Right lobe of liver (tissue), 6 donors: Measurements from ENCODE around the gene NTHL1. TPM values are rescaled to one million over a fixed set of nuclear protein-coding genes. Genes with fewer than 3 reads are reported as not detected.

Experiments
- ATAC-seq, 4 donors: fragments of 200-7000 bp; cut with Tn5 transposase; one replicate each; pipeline ENCODE4 v1.9.1; 2020; ENCODE audit warnings: mild to moderate bottlenecking in 4 of 4, moderate library complexity in 4 of 4
- DNase-seq, 3 donors: peaks; one replicate each; pipeline ENCODE4 v3.0.0-alpha.2; 2020
- H3K27ac ChIP-seq, 3 donors: fragments of 200-600 bp; one replicate each; pipeline ENCODE4 v1.8.0; 2022
- H3K27me3 ChIP-seq, 2 donors: fragments of 200-600 bp; one replicate each; pipeline ENCODE4 v1.8.0; 2022
- H3K36me3 ChIP-seq, 4 donors: fragments of 200-600 bp; sonication (generic) in 1 of 4; one replicate each; pipeline versions ENCODE4 v1.5.1 to v1.8.0; 2017 to 2022; ENCODE audit warnings: control low read depth in 1 of 4
- H3K4me1 ChIP-seq, 4 donors: fragments of 200-600 bp; sonication (generic) in 1 of 4; one replicate each; pipeline versions ENCODE4 v1.5.1 to v1.8.0; 2017 to 2022; ENCODE audit warnings: control low read depth in 1 of 4
- H3K4me3 ChIP-seq, 3 donors: fragments of 200-600 bp; one replicate each; pipeline ENCODE4 v1.8.0; 2022
- H3K9me3 ChIP-seq, 4 donors: fragments of 200-600 bp; sonication (generic) in 1 of 4; one replicate each; pipeline versions ENCODE4 v1.5.1 to v1.8.0; 2017 to 2022; ENCODE audit warnings: control low read depth in 1 of 4
- CTCF ChIP-seq, 4 donors: fragments of 200-600 bp in 3 of 4; fragments of 450-650 bp in 1 of 4; IDR thresholded peaks; one replicate each; pipeline versions ENCODE4 v1.5.1 to v1.8.0; 2016 to 2022; ENCODE audit warnings: antibody characterized with exemption in 4 of 4, mild to moderate bottlenecking in 2 of 4
- POLR2A ChIP-seq: fragments of 450-650 bp; IDR thresholded peaks from one replicate; pipeline ENCODE4 v1.6.1; 2017; ENCODE audit warnings: antibody characterized with exemption, mild to moderate bottlenecking
- WGBS: methylation state at CpG from one replicate; pipeline ENCODE4 v1.1.6; 2018; ENCODE audit warnings: low coverage, low lambda C conversion rate; ENCODE audit not compliant: insufficient coverage; ENCODE audit errors: missing lambda C conversion rate; 5-methylcytosine and 5-hydroxymethylcytosine counted together
- intact Hi-C, 2 donors: fragments of 100-400 bp; cut with DNase I; formaldehyde crosslinking; loops; one replicate each; pipeline versions ENCODE4 v1.11.2 to v1.14.1; 2022
- total RNA-seq, 6 experiments: library from RNA; depleted of rRNA in 2 of 6; stranded (reverse); fragments of >200 nt in 2 of 6; fragmentation: NEBNext Ultra II Directional in 3 of 6; extraction: Animal tissue kit (Norgen Biotek cat#: 25700) in 3 of 6; gene quantifications; one replicate each; pipeline versions ENCODE4 v1.1.0 to v1.2.4, GENCODE V29; 2016 to 2023
- donor health status: DM: no; HTN: yes; CAD: no.
- donor health status: DM: no; HTN: no; CAD: no.
- donor health status: DM: no; HTN: no; CAD: no.
- donor health status: DM: no; HTN: yes; CAD: no.
- donor health status: DM: no; HTN: yes; CAD: no.

NTHL1 gene
- total RNA-seq, 6 experiments from 2014 or later, result 12.0 to 127 (median 42.6) TPM

- Histone ChIP-seq H3K27me3 (no peaks in the 10 kb centered on the region), H3K9me3 (no peaks in the 10 kb centered on the region), H3K36me3 (peaks cover 0 to 57% (median 8%) of the 10 kb centered on the region in 4 donors), H3K4me1 (peaks cover 0 to 8% (median 4%) of the 10 kb centered on the region in 4 donors), H3K4me3 (no peak overlapping the region), H3K27ac (peak overlapping the region in 1 of 3 donors; percentile 36)
- intact Hi-C loops, result loop anchor here in 1 of 2 donors (5.0 kb wide), 1 partner anchor 47 kb away; the partner anchor contains the start of gene NPW
- DNase-seq (peak in 2 of 3 donors; percentile 55 to 82), ATAC-seq (peak; percentile 39 to 92 (median 64))
- WGBS, result 34% methylated on average over 4 of the region's 16 CpGs
- no peak for TF ChIP-seq POLR2A
- TF ChIP-seq CTCF (IDR thresholded peaks at IDR 0.05), result no peak
These were observed 16.8 kb upstream of the NTHL1 start for GRCh38 chr16:2064368-2064945.

- ATAC-seq, result peak in 1 of 4 donors; percentile 6
These were observed 16.2 kb upstream of the NTHL1 start for GRCh38 chr16:2063861-2064260.

GRCh38 chr16:2062801-2063200, 15.2 kb upstream of the NTHL1 start:
- H3K36me3 ChIP-seq, result peaks cover 0 to 48% (median 8%) of the 10 kb centered on the region in 4 donors
- no peaks in the 10 kb centered on the region for H3K27me3 ChIP-seq
- H3K27ac ChIP-seq, result no peak overlapping the region
- TF ChIP-seq POLR2A, result no peak
- TF ChIP-seq CTCF (IDR thresholded peaks at IDR 0.05), result no peak
- intact Hi-C loops, result loop anchor here in 1 of 2 donors (5.0 kb wide), 1 partner anchor 46 kb away; the partner anchor contains the start of gene NPW
- DNase-seq (no peak), ATAC-seq (no peak)
- no CpG with 5 or more reads among the region's 28 CpGs for WGBS
- no peak overlapping the region for H3K4me3 ChIP-seq
- H3K9me3 ChIP-seq, result no peaks in the 10 kb centered on the region
- peaks cover 0 to 8% (median 4%) of the 10 kb centered on the region in 4 donors for H3K4me1 ChIP-seq

More at GRCh38 chr16:2063861-2064260, 16.2 kb upstream of the NTHL1 start:
- intact Hi-C loops, result loop anchor here in 1 of 2 donors (5.0 kb wide), 1 partner anchor 47 kb away; the partner anchor contains the start of gene NPW
- H3K4me3 ChIP-seq, result no peak overlapping the region
- TF ChIP-seq POLR2A (no peak), CTCF (IDR thresholded peaks at IDR 0.05) (no peak)
- H3K27ac ChIP-seq, result peak overlapping the region in 1 of 3 donors; percentile 36
- H3K27me3 ChIP-seq, result no peaks in the 10 kb centered on the region
- WGBS, result 94% methylated on average over 3 of the region's 25 CpGs
- peak in 1 of 3 donors; percentile 51 for DNase-seq
- H3K9me3 ChIP-seq, result no peaks in the 10 kb centered on the region
- peaks cover 0 to 8% (median 4%) of the 10 kb centered on the region in 4 donors for H3K4me1 ChIP-seq
- H3K36me3 ChIP-seq, result peaks cover 0 to 53% (median 8%) of the 10 kb centered on the region in 4 donors

GRCh38 chr16:2061526-2061925, 13.9 kb upstream of the NTHL1 start:
- DNase-seq (no peak), ATAC-seq (no peak)
- H3K4me3 ChIP-seq, result no peak overlapping the region
- no peak for TF ChIP-seq POLR2A
- no peak for TF ChIP-seq CTCF (IDR thresholded peaks at IDR 0.05)
- no peak overlapping the region for H3K27ac ChIP-seq
- no peaks in the 10 kb centered on the region for H3K27me3 ChIP-seq
- no CpG with 5 or more reads among the region's 13 CpGs for WGBS
- no peaks in the 10 kb centered on the region for H3K9me3 ChIP-seq
- H3K4me1 ChIP-seq, result peaks cover 0 to 8% (median 4%) of the 10 kb centered on the region in 4 donors
- H3K36me3 ChIP-seq, result peaks cover 0 to 48% (median 10%) of the 10 kb centered on the region in 4 donors
- intact Hi-C loops, result loop anchor here in 1 of 2 donors (5.0 kb wide), 1 partner anchor 44 kb away; the partner anchor contains the start of gene NPW
